Pons (tissue), 1 donor: ENCODE measurements around the gene SLBP.

ENCODE experiments used
- DNase-seq: peaks from one replicate; pipeline ENCODE4 v3.0.0-alpha.2; 2016; ENCODE audit warnings: low spot score

The SLBP gene

DNA sequence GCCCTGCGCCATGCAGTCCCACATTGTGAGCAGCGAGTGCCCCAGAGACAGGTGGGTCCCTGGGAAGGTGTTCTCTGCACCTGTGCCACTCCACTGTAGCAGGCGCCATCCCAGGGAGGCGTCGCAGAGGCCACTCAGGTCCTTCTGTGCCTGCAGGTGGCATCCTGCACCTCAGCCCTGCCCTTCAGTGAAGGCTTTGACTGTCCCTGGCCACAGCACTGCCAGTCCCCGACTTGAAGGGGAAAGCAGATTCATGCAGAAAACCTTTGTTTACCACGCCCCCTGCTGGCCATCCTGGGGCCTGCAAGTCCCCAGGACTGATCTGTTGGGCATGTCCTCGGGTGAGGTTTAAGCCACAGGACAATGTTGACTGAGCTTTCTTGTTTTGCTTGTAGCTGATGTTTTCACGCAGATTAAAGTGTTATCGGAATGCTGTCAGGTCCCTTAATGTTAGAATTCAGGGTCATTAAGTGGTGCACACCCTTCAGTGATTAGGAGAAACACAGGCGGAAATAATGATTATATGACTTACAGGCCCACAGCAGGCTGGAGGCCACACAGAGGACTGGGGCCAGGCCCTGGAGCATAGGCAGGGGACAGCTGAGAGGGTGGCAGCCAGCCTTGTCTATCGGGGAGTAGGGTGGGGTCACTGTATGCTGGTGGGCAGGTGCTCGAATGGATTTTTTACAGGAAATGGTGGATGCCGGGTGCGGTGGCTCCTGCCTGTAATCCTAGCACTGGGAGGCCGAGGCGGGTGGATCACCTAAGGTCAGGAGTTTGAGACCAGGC is 14.2 kb upstream of the SLBP start:
- DNase-seq, result peak; percentile 95

DNA sequence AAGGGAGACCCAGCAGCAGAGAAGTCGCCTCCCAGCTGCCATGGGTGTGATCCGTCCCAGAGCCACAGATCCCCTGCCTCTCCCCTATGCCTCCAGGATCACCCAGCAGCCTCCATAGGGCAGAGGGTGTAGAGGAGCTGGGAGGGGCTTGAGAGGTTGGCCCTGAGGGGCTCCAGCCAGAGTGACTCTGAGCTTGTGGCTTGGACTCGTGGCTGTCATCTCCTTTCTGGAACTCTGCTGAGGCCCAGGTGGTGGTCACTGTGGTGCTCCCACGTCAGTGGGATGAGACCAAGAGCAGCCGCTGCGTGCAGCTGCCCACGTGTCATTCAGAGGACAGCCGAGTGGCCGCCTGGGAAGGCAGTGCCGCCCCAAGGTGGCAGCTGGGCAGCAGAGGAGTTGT is 13.4 kb upstream of the SLBP start:
- no peak for DNase-seq

DNA sequence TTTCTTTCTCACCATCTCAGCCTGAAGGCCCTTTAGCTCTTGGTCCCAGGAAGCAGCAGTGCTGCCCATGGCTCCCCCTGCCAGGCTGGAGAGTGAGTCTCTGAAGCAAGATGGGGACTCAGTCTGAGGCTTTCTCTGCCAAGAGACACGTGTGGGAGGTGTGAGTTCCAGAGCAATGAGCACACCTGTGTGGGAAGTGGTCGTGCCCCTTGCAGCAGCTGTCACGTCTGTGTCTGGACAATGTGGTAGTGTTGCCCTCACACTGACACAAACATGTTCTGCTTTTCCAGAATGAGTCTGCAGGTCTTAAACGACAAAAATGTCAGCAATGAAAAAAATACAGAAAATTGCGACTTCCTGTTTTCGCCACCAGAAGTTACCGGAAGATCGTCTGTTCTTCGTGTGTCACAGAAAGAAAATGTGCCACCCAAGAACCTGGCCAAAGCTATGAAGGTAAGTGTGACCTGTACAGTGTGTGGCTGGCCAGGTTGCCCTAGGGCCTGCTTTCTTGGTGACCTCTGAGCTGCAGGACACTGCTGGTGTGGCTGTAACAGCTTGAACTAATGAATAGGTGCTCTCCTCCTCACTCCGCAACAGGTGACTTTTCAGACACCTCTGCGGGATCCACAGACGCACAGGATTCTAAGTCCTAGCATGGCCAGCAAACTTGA is 11.1 kb upstream of the SLBP start:
- no peak for DNase-seq

DNA sequence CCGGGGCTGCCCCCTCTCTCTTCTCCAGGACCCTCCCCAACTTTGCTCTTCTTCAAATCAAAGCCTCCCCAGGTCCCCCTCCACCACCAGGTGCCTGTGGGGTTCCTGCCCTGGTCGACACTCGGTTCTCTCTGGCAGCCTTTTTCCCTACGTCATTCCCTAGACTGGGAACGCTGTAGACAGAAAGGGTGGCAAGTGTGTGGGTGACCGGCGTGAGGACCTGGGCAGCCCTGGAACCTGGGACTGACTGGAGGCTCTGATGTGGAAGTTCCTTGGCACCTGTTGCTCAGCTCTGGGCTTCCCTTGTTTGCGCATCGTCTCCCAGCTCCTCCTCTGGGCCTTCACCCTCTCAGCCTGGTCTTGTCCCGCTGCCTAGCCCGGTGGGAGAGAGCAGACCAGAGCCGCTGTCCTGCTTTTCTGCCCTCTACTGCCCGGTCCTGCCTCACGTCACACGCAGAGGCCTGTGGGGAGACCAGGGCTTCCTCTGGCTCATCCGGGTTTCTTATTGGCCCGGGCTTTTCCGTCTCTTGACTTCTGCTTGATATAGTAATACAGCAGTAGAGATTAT is 10.5 kb upstream of the SLBP start:
- DNase-seq, result no peak

DNA sequence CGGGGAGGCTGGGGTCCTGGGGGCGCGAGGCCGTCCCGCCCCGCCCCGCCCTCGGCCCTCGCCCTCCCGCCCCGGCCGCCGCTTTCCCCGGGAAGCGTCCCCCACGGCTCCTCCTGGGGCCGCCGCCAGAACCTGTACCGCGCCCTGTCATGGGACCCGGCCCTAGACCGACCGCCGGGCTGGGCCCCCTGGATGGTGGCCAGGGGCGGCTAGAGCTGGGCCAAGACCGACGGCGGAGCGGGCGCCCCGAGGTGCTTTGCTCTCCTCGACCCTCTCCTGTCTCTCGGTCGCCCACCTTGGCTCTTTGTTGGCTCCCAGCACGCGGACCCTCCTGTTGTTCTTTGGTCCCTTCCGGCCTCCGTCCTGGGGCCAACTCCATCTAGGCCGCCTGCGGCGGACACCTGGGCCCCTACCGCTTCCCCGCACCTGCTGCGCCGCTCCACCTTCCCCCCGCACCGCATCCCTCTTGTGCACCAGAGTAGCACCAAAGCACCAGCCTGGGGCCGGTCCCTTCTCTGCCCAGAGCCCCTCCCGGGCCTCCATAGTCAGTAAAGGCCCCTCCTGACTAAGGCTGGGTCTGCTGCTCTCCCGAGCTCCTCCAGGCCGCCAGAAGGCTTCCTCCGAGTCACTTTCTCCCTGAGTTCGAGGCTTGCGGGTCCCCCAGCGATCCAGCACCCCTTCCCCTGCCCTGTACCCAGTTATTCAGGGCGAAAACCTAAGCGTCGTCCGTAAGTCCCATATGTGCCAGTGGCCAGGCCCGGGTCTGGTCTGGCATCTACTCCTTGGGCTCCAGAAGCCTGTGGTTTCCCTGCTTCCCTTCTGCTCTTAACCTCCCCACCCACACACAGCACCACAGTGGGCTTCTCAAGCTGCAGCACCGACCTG is 9.8 kb upstream of the SLBP start:
- DNase-seq, result no peak

DNA sequence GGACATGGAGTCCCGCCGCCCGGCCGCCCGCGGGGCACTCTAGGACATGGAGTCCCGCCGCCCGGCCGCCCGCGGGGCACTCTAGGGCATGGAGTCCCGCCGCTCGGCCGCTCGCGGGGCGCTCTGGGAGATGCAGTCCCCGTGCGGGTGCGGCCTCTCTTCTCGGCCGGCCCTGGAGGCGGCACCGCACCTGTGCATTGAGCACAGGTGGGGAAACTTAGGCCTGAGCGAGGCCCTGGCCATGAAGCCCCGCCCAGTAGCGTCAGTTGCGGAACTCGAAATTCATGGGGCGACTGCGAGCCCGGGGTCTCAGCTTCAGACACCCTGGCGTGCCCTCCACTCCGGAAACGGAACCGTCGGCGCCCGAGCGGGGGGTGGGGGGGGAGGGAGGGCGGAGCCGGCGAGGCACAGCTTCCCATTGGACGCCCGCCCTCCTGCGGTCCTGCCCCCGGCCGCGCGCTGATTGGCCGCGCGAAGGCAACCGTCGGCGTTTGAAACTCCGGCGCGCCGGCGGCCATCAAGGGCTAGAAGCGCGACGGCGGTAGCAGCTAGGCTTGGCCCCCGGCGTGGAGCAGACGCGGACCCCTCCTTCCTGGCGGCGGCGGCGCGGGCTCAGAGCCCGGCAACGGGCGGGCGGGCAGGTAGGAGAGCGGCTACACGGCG is 9.0 kb upstream of the SLBP start, which contains the start of the genes TACC3 and TMEM129:
TACC3 (plus strand) TSS at position 519 of the 663 bp plus-strand sequence. CDS start 1,901 bp downstream, outside the sequence.
TMEM129 (minus strand) TSS at position 321 of the 663 bp plus-strand sequence. CDS start 486 bp downstream, outside the sequence.
- peak; percentile 94 for DNase-seq

DNA sequence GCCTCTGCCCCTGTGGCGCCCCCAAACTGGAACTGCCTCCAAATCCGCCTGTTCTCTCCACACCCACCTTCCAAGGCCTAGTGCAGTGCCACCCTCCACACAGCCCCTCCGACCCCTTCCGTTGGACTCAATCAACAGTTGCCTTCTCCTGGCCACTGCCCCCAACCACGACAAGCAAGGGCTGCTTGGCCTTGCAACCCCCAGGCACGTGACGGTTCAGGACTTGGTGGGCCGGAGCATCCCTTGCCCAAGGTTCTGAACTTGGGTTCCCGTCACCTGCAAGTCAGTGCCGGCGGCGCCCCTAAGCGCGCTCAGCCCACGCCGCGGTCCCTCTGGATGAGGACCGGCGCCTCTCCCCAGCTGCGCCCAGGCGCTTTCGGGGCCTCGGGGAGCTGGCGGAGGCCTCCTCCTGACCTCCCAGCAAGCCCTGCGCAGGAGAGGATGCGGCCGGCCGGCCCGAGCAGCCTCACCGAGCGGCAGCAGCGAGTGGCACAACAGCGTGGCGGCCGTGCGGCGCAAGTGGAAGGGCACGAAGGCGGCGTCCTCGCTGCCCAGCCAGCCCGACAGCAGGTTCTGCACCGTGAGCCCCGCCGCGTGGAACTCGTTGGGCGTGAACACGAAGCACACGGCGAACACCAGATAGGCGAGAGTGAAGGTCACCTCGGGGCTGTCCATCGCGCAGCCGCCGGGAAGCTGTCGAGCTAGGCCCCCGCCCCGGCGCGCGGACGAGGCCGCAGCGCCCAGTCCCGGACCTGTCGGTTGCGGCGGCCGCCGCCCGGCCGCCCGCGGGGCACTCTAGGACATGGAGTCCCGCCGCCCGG is 8.3 kb upstream of the SLBP start:
- no peak for DNase-seq

DNA sequence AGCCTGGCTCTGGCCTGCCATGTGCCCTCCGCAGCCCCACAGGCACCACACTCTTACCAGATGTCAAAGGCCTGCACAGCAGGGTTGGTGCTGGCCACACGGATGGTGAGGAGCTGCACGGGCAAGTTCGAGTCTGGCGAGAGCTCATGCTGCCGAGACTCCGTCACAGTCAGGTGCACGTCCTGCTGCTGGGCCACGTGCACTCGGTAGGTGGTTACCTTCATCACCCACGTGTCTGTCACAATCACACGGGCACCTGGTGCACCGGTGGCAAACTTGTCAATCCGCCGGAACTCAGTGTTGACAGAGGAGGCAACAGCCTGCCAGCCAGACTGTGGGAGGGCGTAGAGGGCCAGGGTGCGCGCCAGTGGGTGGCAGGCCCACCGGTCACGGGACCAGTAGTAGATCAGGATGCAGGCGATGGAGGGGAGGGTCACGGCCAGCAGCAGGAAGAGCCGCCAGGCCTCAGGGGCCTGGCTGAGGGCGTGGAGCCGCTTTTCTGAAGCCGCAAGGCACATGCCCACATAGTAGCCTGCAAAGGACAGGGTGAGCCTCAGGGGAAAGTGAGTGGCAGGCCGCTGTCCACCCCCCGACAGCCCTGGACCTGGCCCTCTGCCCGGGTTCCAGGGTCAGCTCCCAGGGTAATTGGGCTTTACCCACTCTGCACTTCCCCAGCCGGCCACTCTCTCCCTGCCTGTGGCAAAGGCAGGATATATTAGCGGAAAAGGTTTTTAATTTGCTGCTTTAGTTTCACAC is 6.2 kb upstream of the SLBP start:
- DNase-seq, result no peak

DNA sequence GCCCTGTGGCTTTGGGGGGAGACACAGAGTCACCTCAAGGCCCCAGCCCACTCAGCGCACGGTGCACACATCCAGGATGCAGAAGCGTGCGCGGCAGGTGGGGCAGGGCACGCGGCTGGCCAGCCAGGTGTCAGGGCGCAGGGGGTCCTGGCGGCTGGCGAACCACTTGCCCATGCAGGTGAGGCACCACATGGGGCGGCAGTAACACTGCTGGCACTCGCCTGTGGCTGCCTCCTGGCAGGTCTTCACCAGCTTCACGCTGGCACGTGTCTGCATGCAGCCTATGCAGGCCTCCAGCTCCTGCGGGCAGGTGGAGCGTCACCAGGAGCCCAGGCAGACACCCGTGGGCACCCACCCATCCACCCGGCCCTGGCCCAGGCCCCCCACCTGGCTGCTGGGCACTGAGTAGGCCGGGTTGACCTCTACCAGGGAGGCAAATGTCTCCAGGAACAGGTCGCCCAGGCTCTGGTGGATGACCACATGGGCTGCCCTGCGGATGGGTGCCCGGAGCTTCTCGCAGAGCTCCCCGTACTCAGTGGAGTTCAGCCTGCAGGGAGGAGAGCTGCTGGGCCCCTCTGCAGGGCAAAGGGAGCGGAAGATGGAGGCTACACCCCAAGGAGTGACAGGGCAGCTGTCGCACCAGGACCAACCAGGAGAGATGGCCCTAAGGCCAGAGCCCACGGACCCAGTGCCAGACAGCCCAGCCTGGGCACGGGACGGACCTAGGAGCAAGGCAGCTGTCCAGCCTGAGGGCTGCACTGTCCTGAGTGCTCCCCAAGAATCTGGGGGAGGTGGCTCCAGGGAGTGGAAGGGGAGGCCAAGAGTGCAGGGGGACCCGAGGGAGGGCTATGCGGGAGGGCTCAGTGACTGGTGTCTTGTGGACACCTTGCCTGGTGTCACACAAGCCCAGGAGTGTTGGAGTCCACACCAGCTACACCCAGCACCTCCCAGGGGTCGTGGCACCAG is 5.3 kb upstream of the SLBP start:
- DNase-seq, result no peak

DNA sequence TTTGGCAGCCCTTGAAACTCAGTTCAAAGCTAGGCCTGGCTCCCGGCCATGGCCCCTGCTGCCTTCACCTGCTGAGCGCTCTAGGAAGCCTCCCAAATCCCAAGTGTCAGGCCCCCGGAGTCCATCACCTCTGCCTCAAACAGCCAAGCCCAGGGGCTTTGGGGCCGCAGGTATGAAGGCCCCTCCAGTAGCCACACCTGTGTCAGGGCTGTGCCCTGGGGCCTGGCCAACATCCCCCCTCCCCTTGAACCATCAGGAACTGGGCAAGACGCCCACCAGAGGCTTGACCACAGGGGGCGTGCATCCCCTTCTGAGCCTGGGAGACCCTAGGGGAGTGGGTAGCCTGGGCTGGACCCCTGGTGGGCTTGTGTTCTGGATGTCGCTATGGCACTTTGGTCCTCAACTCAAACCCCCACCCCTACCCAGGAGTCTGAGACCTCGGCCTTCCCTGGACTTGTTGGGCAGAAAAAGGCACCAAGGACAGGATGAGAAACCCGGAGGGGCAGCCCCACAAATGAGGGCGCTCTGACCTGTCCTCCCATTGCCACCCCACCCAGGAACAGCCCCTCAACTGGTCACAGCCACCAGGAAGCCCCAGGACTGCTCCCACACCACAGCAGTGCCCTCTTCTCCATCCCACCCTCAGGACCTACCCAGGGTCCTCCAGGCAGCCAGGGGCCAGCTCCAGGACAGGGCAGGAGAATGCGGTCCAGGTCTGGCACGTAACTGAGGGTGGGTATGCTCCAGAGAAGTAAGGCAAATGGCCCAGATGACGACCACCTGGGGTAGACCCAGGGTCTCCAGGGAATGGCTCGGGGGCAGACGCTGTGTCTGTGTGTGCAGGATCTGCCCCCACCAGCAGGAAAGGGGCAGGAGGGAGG is 4.2 kb upstream of the SLBP start:
- no peak for DNase-seq

DNA sequence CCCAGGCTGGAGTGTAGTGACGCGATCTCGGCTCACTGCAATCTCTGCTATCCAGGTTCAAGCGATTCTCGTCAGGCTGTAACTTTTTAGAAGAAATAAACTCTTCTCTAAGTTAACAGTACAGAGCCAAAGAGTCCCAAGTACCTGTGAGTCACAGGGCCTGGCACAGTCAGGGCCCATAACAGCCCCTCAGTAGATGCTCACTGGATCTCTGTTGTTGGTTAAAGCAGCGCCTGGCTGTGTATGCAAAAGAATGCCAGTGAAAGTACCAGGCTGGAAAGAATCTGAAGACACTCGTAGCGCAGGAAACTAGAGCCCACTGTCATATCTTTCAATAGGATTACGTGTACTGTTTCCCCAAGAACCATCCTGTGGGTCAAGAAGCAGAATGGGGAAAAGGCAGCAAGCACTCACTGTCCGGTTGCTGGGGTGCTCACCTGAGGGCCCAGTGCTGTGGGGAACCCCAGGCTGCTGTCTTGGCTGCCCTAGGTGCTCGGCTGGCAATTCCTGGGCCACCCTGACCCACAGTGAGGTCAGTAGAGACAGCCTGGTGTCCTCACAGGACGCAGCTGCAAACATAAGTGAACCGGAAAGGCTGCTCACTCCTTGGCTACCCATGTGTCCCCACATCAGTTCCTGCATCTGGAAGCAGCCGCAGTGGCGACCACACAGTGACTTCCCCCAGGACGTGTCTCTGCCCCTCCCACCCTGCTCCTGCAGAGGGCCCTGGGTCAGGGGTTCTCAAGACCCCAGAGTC is 3.1 kb upstream of the SLBP start:
- no peak for DNase-seq

DNA sequence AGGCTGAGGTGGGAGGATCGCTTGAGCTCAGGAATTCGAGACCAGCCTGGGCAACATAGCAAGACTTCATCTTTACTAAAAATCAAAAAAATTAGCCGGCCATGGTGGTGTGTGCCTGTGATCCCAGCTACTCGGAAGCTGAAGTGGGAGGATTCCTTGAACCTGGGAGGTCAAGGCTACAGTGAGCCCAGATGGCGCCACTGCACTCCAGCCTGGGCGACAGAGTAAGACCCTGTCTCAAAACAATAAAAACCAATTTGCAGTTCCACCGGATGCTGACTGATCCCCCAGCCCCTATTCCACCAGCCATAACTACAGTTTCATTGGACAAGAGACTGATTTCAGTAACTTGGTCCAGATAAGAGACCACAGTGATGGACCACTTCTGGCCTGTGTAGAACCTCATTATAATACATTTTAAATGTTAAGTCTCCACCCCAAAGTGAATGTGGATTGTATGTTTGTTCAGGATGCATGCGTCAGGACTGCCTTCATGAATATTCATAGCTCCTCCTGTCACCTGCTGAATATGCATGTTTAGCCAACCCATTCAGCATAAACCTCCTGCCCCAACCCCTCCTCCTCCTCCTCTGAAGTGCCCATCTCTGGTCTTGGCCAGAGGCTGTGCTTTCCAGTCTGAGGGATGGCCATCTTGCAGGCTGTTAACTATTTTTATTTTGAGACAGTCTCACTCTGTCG is 2.3 kb upstream of the SLBP start:
- no peak for DNase-seq

DNA sequence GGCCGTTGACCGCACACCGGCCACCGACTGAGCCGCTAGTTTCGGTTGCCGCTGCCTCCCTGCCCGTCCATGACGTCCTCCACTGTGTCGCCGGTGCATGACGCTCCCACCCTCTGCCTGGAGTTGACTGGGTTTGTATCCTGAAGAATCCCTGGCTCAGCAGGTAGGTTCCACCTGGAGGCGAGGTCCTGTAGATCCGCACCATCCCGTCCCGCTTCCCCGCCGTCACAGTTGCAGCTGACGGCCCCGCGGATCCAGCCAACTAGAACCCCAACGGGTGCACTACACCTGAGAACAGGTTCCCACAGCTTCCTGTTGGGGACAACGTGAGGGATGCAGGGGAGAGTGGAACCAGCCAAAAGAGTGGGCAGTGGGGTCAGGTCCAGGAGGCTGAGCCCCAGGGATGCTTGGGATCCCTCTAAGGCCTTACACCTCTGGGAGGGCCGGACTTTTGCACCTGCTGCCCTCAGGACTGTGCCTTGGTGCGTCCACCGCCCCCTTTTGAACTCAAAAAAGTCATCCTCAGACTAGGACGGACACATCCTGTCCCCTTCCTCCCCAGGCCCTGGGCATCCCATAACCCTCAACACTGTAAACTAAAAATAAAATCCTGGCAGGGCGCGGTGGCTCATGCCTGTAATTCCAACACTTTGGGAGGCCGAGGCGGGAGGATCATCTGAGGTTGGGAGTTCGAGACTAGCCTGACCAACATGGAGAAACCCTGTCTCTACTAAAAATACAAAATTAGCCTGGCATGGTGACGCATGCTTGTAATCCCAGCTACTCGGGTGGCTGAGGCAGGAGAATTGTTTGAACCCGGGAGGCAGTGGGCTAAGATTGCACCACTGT is 1.1 kb upstream of the SLBP start:
- DNase-seq, result no peak

DNA sequence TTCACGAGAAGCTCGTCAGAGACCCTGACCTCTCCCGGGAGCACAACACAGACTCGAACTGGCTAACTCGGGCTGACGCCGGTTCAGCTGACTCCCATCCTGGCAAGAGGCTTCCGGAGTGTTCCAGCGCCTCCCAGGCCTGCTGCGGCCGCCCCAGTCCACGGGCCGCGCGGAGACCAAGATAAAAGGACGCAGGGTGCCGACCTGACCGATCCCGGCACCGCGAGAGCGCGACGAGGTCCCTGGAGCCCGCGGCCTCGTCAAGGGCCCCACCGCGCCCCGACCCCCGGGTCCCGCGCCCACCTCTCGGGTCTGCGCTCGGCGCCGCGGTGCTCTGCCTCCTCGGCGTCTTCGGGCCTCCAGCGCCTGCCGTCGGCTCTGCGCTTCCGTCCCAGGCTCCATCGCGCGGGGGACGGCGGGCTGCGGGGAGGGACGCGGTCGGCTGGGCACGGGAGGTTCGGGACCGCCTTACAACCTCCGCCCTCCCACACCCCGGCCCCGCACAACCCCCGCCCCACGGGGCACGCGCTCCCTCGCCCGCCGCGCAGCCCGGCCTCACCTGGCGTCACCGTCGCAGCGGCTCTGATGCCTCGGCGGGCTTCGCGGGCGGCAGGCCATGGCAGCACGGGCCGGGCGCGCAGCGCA is 426 bp downstream of the SLBP start:
- DNase-seq, result no peak

DNA sequence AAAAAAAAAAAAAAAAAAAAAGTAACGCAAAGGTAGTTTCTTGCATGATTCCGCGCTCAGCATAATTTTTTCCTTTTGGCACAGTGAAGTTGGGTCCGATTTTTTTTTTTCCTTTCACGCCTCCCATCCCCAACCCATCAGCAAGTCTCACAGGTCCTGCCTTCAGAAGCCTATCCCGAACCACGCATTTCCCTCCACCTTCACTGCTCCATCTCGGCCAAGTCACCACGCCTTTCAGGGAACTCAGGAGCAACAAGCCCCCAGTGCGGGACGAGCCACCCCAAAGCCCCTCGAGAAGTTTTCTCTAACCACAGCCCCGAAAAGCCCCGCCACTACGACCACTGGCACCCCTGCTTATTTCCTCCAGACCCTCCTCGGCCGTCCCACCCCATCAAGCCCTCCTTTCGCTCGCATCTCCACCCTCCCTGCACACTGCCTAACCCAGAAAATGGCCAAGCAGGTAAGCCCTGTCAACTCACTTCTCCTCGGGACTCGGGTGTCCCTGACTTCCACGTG is 1.0 kb downstream of the SLBP start:
- no peak for DNase-seq
